ENCODE results near the gene GPC6. TPM values are rescaled to one million over a fixed set of nuclear protein-coding genes. Genes with fewer than 3 reads are reported as not detected.
"Not testable (repeated sequence)": the region's sequence is repeated elsewhere in the genome, so short reads cannot be mapped to it uniquely, and the experiment has no call there.

GPC6 gene
- total and polyA plus RNA-seq, 2 experiments from 2014 or later, result 26.0 to 92.8 TPM

DNA sequence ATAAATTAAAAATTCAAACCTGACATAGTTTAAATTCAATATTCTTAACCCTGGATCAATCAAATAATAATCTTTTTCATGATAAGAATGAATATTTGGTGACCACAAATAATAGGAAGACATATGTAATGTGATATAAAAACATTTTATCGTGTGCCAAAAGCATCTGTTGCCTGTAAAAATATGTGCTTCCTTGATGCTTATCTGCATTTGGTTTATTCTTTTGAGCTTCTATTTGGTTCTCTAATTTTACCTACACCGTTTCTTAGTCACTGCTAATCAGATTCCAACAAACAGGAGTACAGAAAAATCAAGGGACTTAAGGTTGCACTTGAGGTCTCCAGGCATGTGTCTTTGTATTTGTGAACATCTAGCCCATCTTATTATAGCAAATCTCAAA lies 978.3 kb downstream of the GPC6 start:
- no peaks in the 10 kb centered on the region for H3K27me3 ChIP-seq
- no peak overlapping the region for H3K27ac ChIP-seq
- H2AFZ ChIP-seq, result no peak overlapping the region
- no peak for DNase-seq (ENCODE audit: low spot score)
- H3K9me2 ChIP-seq (replicated peaks; ENCODE audit: insufficient read depth), result no peaks in the 10 kb centered on the region
- H3K9me3 ChIP-seq (ENCODE audit: low read depth), result no peaks in the 10 kb centered on the region
- H3K4me2 ChIP-seq, result no peak overlapping the region
- no peaks in the 10 kb centered on the region for H3K36me3 ChIP-seq (replicated peaks; ENCODE audit: insufficient read depth, low read depth)
- no peaks in the 10 kb centered on the region for H3K79me2 ChIP-seq
- no peak overlapping the region for H3K4me3 ChIP-seq
- peaks cover 4% of the 10 kb centered on the region for H3K4me1 ChIP-seq (ENCODE audit: insufficient read depth)
- TF ChIP-seq EZH2 (IDR thresholded peaks at IDR 0.05; ENCODE audit: borderline replicate concordance) (no peak), EZH2phosphoT487 (IDR thresholded peaks at IDR 0.05; ENCODE audit: low read depth, severe bottlenecking, unreplicated experiment) (no peak)
- TF ChIP-seq, protein P1, sequence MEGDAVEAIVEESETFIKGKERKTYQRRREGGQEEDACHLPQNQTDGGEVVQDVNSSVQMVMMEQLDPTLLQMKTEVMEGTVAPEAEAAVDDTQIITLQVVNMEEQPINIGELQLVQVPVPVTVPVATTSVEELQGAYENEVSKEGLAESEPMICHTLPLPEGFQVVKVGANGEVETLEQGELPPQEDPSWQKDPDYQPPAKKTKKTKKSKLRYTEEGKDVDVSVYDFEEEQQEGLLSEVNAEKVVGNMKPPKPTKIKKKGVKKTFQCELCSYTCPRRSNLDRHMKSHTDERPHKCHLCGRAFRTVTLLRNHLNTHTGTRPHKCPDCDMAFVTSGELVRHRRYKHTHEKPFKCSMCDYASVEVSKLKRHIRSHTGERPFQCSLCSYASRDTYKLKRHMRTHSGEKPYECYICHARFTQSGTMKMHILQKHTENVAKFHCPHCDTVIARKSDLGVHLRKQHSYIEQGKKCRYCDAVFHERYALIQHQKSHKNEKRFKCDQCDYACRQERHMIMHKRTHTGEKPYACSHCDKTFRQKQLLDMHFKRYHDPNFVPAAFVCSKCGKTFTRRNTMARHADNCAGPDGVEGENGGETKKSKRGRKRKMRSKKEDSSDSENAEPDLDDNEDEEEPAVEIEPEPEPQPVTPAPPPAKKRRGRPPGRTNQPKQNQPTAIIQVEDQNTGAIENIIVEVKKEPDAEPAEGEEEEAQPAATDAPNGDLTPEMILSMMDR (IDR thresholded peaks at IDR 0.05; ENCODE audit: poor library complexity), result no peak
- WGBS (ENCODE audit: low lambda C conversion rate, missing lambda C conversion rate), result 68% methylated on average over 2 of the region's 2 CpGs
- H4K20me1 ChIP-seq (ENCODE audit: insufficient read depth, poor library complexity, severe bottlenecking), result no peaks in the 10 kb centered on the region

DNA sequence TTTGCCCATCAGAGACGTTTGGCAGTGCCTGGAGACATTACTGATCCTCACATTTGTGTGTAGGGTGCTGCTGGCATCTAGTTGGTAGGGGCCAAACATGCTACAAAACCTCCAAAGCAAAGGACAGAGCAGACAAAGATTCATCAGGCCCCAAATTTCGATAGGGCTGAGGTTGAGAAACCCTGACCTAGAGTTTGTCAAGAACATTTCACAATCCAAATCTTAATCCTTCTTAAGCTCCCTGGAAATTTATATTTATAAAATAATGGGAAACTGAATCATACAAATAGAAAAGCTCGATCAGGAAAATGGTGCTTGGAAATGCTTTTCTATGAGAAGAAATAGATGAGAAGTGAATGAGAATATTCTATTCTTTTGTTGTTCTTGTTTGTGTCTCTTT lies 979.3 kb downstream of the GPC6 start:
- 82% methylated on average over 3 of the region's 3 CpGs for WGBS (ENCODE audit: low lambda C conversion rate, missing lambda C conversion rate)
- H3K9me3 ChIP-seq (ENCODE audit: low read depth), result no peaks in the 10 kb centered on the region

DNA sequence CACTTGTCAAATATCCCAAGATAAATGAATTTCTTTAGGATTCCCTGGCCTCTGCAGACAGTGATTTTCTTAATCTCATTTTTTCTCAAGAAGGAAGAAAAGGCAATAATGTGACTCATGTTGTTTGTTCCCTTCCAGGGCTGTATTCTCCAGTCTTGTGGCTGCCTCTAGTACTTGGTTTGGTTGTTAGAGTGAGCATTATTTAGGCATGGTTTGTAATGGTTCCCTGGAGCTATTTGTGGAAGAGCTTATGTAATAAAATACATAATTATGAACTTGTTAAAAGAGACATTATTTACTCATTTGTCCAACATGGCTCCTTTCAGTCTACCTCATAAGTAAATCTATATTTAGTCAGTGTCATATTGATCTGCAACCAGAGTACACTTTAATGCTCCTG lies 982.5 kb downstream of the GPC6 start:
- no peak for TF ChIP-seq EZH2 (IDR thresholded peaks at IDR 0.05; ENCODE audit: borderline replicate concordance)
- TF ChIP-seq, protein P1 (IDR thresholded peaks at IDR 0.05; ENCODE audit: poor library complexity), result no peak
- no peak for TF ChIP-seq EZH2phosphoT487 (IDR thresholded peaks at IDR 0.05; ENCODE audit: low read depth, severe bottlenecking, unreplicated experiment)
- DNase-seq (ENCODE audit: low spot score), result no peak

More for the DNA sequence above, 979.3 kb downstream of the GPC6 start:
- H3K4me2 ChIP-seq, result no peak overlapping the region
- H3K27ac ChIP-seq, result no peak overlapping the region
- no peaks in the 10 kb centered on the region for H3K9me2 ChIP-seq (replicated peaks; ENCODE audit: insufficient read depth)
- H3K79me2 ChIP-seq, result no peaks in the 10 kb centered on the region
- H3K4me3 ChIP-seq, result no peak overlapping the region
- no peaks in the 10 kb centered on the region for H4K20me1 ChIP-seq (ENCODE audit: insufficient read depth, poor library complexity, severe bottlenecking)
- TF ChIP-seq EZH2phosphoT487 (IDR thresholded peaks at IDR 0.05; ENCODE audit: low read depth, severe bottlenecking, unreplicated experiment) (no peak), EZH2 (IDR thresholded peaks at IDR 0.05; ENCODE audit: borderline replicate concordance) (no peak)
- TF ChIP-seq, protein P1 (IDR thresholded peaks at IDR 0.05; ENCODE audit: poor library complexity), result no peak
- no peak overlapping the region for H2AFZ ChIP-seq
- DNase-seq (ENCODE audit: low spot score), result no peak
- H3K27me3 ChIP-seq, result no peaks in the 10 kb centered on the region
- no peaks in the 10 kb centered on the region for H3K36me3 ChIP-seq (replicated peaks; ENCODE audit: insufficient read depth, low read depth)
- peaks cover 4% of the 10 kb centered on the region for H3K4me1 ChIP-seq (ENCODE audit: insufficient read depth)

DNA sequence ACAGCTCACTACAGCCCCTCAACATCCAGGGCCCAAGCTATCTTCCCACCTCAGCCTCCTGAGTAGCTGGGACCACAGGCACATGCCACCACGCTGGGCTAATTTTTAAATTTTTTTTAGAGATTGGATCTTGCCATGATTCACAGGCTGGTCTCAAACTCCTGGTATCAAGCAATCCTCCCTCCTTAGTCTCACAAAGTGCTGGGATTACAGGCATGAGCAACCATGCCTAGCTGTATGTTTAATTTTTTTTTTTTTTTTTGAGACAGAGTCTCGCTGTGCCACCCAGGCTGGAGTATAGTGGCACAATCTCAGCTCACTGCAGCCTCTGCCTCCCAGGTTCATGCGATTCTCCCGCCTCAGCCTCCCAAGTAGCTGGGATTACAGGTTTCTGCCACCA lies 983.3 kb downstream of the GPC6 start:
- H3K27ac ChIP-seq; DNase-seq (ENCODE audit: low spot score); H3K27me3 ChIP-seq; H3K9me2 ChIP-seq (replicated peaks; ENCODE audit: insufficient read depth); H3K9me3 ChIP-seq (ENCODE audit: low read depth); H3K79me2 ChIP-seq; H3K4me1 ChIP-seq (ENCODE audit: insufficient read depth); H3K36me3 ChIP-seq (replicated peaks; ENCODE audit: insufficient read depth, low read depth); H4K20me1 ChIP-seq (ENCODE audit: insufficient read depth, poor library complexity, severe bottlenecking); H3K4me2 ChIP-seq; H2AFZ ChIP-seq; H3K4me3 ChIP-seq: not testable (repeated sequence)
- 95% methylated on average over 4 of the region's 4 CpGs for WGBS (ENCODE audit: low lambda C conversion rate, missing lambda C conversion rate)

More for the DNA sequence above, 982.5 kb downstream of the GPC6 start:
- H3K27me3 ChIP-seq, result no peaks in the 10 kb centered on the region
- H3K27ac ChIP-seq, result no peak overlapping the region
- H3K9me2 ChIP-seq (replicated peaks; ENCODE audit: insufficient read depth), result no peaks in the 10 kb centered on the region
- H3K9me3 ChIP-seq (ENCODE audit: low read depth), result no peaks in the 10 kb centered on the region
- H3K36me3 ChIP-seq (replicated peaks; ENCODE audit: insufficient read depth, low read depth), result no peaks in the 10 kb centered on the region
- H2AFZ ChIP-seq, result no peak overlapping the region
- no peaks in the 10 kb centered on the region for H4K20me1 ChIP-seq (ENCODE audit: insufficient read depth, poor library complexity, severe bottlenecking)
- no peaks in the 10 kb centered on the region for H3K79me2 ChIP-seq
- H3K4me1 ChIP-seq (ENCODE audit: insufficient read depth), result peaks cover 4% of the 10 kb centered on the region
- no peak overlapping the region for H3K4me2 ChIP-seq
- no peak overlapping the region for H3K4me3 ChIP-seq
